Right kidney (tissue), 1 donor: ENCODE data around the gene AKIRIN1.
"Not testable (repeated sequence)": the region's sequence is repeated elsewhere in the genome, so short reads cannot be mapped to it uniquely, and the experiment has no call there.

ENCODE experiments used
- DNase-seq: peaks from one replicate; pipeline ENCODE4 v3.0.0-alpha.2; 2016

Gene AKIRIN1

GRCh38 chr1:38992412-38993111 lies 1.5 kb downstream of the AKIRIN1 start:
- DNase-seq = no peak

GRCh38 chr1:38994196-38994595 lies 3.1 kb downstream of the AKIRIN1 start:
- DNase-seq = no peak

DNA sequence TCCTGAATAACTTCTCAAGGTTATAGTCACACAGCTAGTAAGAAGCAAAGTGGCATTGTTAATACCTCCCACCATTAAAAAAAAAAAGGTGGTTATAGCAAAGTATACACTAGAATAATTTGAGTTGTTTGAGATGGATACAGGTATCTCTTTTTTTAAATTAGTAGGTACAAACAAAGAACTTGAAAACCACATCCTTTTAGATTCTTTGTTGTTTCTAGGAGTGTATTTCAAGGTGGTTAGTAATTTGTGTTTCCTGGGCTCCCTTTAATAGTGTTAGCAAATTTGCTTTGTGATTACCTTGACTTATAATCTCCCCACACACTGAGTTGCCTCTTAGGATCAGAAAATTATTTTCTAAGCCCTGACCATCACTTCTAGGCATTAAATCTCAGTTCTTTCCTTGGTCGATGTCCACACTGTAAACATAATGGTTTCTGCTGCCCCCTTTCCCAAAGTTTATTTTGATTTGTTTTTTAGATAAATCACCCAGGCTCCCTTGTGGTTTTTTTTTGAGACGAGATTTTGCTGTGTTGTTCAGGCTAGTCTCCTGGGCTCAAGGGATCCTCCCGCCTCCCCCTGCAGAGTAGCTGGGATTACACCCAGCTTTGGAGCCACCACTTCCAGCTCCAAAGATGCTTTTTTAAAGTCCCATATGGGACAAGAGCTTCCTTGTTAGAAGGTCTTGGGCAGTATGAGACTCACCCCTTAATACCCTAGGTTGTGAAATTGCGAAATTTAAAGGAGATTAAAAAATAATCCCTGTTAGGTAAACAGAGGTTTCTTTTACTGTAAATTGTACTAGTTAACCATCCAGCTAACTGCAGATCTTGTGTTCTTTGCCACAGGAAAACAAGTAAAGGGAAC lies 6.2 kb downstream of the AKIRIN1 start:
- no peak for DNase-seq

DNA sequence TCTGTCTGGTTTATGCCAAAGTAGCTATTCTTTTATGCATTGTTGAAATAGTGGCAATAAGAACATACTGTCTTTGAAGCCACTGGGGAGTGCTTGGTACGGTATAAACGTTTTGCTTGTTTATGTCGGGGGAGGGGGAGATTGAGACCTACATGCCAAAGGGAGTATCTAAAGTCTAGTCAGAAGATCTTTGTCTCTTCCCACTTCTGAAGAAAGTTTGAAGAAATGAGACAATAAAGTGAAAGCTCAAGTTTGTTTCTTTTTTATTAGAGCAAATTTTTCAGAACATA lies 6.8 kb downstream of the AKIRIN1 start:
- no peak for DNase-seq

GRCh38 chr1:39001516-39002421 lies 10.7 kb downstream of the AKIRIN1 start:
- no peak for DNase-seq

DNA sequence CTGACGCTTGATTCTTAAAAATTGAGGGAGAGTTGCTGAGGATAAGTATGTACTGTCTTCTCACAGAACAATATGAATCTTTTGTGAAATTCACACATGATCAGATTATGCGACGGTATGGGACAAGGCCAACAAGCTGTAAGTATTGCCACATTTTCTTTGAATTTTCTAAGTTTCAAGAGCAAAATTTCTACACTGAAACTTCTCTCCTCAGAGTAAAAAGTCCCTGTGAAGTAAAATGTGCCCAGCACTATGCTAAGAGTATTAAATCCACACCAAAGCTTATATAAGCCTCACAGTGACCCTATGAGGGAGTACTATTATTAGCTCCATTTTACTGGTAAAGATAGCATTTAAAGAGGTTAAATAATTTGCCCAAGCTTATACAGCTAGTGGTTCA lies 12.2 kb downstream of the AKIRIN1 start:
- no peak for DNase-seq

- no peak for DNase-seq
Observed at GRCh38 chr1:39003794-39004193, 12.7 kb downstream of the AKIRIN1 start.

GRCh38 chr1:39006287-39006686 lies 15.2 kb downstream of the AKIRIN1 start:
- no peak for DNase-seq

DNA sequence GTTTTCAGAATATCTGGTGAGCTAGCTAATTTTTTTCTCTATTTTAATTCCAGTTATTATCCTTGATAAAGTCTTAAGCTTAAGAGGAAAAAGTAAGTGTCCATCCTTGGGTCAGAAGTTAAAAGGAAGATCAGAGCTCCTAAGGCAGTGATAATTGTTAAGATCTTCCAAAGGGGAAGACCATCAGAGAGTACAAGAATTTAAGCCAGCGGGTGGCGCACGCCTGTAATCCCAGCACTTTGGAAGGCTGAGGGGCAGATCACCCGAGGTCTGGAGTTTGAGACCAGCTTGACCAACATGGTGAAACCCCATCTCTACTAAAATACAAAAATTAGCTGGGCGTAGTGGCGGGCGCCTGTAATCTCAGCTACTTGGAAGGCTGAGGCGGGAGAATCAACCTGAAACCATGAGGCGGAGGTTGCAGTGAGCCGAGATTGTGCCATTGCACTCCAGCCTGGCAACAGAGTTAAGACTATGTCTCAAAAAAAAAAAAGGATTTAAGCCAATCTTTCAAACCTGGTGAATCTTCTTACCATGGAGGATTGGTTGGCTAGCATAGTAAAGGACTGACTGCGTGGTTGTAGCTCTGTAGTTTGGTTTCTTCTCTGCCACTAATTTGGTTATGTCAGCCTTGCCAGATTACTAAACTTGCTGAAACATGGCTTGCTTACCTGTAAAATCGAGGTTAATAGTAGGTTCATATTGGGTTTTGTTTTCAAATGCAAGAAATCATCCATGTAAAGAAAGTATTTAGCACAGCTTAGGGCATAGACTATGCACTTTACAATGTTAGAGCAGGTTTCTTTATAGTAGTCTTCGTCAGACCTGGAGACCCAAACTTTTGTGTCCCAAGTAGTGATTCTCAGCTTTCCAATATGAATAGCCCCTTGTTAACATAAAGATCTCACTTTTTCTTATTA lies 15.9 kb downstream of the AKIRIN1 start:
- DNase-seq = no peak

DNA sequence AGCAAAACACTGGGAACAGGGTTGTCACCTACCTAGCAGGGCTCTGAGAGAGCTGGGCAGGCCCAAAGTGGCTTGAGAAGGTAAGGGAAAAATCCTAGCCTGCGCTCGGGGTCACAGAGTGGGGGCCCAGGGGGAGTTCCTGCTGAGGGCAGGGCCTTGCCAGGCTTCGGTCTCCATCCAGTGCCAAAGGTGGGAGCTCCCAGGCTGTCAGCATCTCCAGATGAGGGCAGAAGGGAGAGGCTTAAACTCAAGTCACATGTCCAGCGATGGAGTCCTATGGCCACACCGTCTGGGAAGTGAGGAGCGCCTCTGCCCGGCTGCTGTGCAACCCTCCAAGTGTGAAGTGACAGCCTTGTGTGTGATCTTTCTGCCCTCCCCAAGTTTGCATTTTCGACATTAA lies 23.9 kb downstream of the AKIRIN1 start:
- not testable (repeated sequence) for DNase-seq

- DNase-seq = no peak
Observed at GRCh38 chr1:39016604-39017171, 25.6 kb downstream of the AKIRIN1 start.

GRCh38 chr1:39017266-39017665 lies 26.2 kb downstream of the AKIRIN1 start:
- DNase-seq = no peak

DNA sequence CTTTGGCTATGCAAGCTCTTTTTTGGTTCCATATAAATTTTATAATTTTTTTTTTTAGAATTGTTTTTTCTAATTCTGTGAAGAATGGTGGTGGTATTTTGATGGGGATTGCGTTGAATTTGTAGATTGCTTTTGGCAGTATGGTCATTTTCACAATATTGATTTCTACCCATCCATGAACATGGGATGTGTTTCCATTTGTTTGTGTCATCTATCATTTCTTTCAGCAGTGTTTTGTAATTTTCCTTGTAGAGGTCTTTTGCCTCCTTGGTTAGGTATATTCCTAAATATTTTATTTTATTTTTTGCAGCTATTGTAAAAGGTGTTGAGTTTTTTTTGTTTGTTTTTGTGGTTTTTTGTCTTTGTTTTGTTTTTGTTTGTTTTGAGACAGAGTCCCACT lies 29.4 kb downstream of the AKIRIN1 start:
- not testable (repeated sequence) for DNase-seq

- no peak for DNase-seq
Observed at GRCh38 chr1:39021426-39021825, 30.4 kb downstream of the AKIRIN1 start.

- no peak for DNase-seq
Observed at GRCh38 chr1:39023140-39023539, 32.1 kb downstream of the AKIRIN1 start.

GRCh38 chr1:39026051-39026865 lies 35.2 kb downstream of the AKIRIN1 start, which contains the start of gene NDUFS5:
Gene NDUFS5 (plus strand): TSS chr1:39026350. CDS start chr1:39028725, 2,375 bp downstream.
- peak; percentile 95 for DNase-seq

GRCh38 chr1:39026866-39027507 lies 35.9 kb downstream of the AKIRIN1 start:
- DNase-seq = no peak

- DNase-seq = no peak
Observed at GRCh38 chr1:39034114-39034654, 43.1 kb downstream of the AKIRIN1 start.

DNA sequence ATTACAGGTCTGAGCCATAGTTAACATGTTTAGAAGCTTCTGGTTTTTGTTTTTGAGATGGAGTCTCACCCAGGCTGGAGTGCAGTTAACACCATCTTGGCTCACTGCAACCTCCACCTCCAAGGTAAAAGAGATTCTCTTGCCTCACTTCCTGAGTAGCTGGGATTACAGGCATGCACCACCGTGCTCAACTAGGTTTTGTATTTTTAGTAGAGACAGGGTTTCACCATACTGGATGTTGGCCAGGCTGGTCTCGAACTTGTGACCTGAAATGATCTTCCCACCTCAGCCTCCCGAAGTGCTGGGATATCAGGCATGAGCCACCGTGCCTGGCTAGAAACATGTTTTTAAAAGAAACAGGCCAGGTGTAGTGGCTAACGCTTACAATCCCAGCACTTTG lies 45.6 kb downstream of the AKIRIN1 start:
- no peak for DNase-seq

GRCh38 chr1:39043513-39043912 lies 52.4 kb downstream of the AKIRIN1 start:
- no peak for DNase-seq
